HG03175 (cell line): ENCODE data around the gene C17orf75.
"Not testable (repeated sequence)": the region's sequence is repeated elsewhere in the genome, so short reads cannot be mapped to it uniquely, and the experiment has no call there.

Experiments used
- ATAC-seq: cut with Tn5 transposase; IDR thresholded peaks from one replicate; pipeline ENCODE4 v1.9.1; 2021; ENCODE audit warnings: mild to moderate bottlenecking, moderate library complexity; ENCODE audit not compliant: unreplicated experiment

Gene C17orf75, protein sequence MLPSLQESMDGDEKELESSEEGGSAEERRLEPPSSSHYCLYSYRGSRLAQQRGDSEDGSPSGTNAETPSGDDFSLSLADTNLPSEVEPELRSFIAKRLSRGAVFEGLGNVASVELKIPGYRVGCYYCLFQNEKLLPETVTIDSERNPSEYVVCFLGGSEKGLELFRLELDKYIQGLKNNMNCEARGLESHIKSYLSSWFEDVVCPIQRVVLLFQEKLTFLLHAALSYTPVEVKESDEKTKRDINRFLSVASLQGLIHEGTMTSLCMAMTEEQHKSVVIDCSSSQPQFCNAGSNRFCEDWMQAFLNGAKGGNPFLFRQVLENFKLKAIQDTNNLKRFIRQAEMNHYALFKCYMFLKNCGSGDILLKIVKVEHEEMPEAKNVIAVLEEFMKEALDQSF

DNA sequence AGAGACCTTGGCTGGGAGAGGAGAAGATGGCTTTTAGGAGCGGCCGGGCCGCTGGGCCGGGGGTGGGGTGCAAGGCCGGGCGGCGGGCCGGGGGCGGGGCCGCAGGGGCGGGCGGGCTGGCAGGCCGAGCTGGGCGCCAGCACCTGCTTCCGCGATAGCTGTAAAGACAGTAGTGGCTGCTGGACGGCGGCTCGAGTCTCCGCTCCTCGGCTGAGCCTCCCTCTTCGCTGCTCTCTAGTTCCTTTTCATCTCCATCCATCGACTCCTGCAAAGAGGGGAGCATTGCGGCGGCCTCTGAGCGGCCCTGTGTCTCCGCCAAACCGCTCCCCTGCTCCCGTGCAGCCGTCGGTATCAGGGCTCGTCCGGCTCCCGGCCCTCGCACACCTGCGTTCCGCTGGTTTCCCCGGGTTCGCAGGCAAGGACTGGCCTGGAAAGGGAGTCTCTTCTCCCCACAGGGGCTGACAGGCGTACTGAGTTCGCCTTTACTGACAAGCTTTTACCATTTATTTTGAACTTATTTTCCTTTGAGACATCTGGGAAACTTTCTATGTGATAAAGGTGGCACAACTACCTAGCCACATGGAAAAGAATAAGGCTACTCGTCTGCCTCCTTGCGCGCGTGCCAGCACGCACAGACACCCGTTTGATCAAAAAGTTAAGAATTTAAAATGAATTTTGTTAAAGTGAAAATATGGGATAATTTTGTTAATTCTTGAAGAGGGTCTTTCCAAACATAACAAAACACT, at the start of gene C17orf75:
C17orf75 (minus strand) TSS at position 317 of the 746 bp plus-strand sequence; CDS start at position 283, 34 bp downstream.
- ATAC-seq: peak; percentile 85

DNA sequence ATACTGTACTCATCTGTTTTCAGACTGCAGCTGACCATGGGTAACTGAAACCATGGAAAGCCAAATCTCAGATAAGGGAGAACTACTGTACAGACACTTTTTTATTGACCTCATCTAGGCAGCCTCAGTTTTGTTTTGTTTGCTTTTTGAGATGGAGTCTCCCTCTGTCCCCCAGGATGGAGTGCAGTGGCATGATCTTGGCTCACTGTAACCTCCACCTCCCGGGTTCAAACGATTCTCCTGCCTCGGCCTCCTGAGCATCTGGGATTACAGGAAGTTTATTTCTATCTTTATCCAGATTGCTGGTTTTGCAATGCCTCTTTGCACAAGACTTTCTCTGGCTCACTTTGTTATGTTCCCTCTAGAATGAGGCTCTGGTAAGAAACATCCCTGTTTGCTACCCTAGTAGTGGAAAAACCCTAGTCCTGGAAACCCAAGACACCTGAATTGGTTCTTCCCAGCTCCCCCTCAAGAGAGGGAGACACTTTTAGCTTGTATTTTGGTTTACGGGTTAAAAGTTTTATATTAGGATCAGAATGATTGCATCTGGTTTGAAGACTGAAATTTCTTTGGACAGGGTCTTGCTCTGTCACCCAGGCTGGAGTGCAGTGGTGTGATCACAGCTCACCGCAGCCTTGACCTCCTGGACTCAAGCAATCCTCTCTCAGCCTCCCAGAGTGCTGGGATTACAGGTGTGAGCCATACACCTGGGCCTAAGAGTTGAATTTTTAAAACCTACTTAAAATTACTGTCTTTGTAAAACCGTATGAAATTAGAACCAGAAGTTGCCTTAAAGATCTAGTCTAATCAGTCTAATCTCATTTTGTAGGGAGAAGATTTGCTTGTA, 46.9 kb upstream of the C17orf75 start:
- ATAC-seq: no peak

DNA sequence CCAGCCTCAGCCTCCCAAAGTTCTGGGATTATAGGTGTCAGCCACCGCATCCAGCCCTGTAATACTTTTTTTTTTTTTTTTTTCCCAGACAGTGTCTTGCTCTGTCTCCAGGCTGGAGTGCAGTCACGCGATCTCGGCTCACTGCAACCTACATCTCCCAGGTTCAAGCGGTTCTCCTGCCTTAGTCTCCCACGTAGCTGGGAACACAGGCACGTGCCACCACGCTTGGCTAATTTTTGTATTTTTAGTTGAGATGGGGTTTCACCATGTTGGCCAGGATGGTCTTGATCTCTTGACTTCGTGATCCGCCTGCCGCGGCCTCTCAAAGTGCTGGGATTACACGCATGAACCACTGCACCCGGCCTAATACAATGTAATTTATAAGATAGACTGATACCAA, 46.2 kb upstream of the C17orf75 start:
- ATAC-seq: not testable (repeated sequence)

DNA sequence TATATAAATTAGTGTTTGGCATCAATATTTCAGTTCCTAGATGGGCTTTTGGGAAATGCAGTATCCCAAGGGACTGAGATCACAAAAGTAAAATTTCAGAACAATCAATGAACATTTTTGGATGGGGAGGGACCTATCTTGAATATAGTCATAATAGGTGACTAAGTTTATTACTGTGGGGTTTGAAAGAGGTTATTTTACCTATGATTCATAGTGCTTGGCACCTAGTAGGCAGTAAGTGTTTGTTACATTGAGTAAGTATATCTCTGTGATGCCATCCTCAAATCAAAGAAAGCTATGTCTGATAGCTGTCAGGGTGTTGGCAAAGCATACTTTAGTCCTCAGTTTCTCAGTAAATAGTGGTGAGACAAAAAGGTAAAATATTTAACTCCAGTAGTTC, 44.9 kb upstream of the C17orf75 start:
- ATAC-seq: no peak

DNA sequence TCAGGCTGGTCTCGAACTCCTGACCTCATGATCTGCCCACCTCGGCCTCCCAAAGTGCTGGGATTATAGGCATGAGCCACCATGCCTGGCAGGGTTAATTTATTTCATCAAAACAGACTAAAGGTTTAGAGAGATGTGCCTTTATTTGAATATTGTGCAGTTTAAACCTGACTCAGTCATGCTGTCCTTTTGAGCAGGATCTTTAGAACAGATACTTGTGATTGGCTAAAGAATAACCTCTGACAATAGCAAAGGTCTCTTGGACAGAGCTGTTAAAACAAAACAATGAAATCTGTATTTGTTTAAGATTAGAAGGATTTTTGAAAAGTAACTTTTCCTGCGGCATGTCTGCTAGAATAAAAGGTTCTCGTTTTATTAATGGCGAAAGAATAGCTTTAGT, 44.0 kb upstream of the C17orf75 start:
- ATAC-seq: no peak

DNA sequence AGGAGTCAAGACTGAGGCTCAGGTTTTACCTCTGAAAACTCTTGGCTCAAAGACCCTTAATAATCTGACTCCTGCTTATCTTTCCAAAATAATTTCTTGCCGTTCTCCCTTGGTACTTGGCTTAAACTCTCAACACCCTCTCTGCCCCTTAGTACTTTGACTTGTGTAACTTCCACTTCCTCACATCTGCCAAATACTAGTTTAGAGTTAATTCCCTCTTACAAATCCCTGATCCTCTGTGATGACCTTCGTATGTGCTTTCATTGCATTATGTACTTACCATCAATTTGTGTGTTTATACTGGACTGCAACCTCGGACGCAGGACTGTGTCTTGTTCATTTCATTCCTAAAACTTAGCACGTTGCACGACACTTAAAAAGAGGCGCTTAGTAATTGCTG, 43.1 kb upstream of the C17orf75 start:
- no peak for ATAC-seq

DNA sequence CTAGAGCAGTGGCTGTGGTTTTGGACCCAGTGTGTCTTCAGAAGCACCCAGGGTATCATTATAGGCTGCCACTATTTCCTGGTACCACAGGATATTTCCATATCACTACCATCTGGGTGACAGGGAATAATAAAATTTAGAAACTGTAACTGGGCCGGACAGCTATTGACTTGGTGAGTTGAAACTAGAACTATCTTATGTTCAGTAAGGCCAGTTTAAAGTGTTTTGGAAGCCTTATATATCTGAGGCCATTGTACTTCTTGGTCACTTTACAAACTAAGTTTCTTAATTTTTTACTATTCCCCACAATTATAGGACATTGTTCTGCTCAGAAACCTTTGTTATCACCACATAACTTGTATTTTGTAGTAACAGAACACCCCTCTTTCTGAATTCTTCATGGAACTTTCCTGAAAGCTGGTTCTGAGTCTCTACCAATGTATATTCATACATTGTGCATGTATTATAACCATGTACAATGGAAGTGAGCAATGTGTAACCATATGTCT, 42.0 kb upstream of the C17orf75 start:
- no peak for ATAC-seq

DNA sequence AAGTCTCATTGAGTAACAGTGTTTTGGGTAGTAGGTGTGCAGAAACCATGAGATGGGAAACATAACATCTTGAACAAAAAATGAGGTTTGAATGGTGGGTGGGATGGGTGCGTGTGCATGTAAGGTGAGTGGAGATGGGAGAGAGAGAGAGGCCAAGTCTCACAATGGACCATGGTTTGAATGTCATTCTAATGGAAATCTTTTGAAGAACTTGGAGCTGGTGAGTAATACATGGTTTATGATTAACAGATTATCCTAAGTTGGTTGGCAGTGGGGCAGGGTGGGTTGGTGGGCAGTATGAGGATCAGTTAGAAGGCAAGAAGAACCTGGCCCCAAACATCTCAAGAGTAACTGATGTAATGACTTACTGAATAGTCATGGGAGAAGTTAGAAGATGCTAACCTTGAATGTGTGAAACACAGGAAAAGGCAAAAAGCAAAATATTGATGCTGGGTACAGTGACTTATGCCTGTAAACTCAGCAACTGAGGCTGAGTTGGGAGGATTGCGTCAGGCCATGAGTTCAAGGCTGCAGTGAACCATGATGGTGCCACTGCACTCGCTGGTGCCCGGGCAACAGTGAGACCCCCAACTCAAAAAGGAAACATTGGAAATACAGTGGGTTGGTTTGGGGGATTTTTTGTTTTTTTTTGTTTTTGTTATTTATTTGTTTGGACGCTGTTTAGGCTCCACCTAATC, 40.7 kb upstream of the C17orf75 start:
- ATAC-seq: no peak

DNA sequence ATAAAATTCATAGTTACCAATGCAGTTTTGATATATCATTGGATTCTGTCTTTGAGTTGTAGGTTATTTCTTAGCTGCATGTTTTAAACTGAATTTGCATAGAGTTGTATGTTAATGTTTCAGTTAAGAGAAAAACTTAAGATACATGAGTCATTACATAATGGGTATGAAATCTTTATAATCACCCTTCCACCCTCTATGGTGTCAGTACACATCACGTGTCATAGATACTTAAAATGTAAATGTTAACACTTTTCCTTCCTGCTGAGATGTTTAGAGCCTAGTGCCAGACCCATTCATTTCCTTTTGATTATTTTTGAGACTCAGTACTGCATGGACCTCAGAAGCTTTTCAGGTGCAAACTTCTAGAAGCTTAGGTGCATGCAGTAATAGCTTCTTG, 28.5 kb upstream of the C17orf75 start:
- no peak for ATAC-seq

DNA sequence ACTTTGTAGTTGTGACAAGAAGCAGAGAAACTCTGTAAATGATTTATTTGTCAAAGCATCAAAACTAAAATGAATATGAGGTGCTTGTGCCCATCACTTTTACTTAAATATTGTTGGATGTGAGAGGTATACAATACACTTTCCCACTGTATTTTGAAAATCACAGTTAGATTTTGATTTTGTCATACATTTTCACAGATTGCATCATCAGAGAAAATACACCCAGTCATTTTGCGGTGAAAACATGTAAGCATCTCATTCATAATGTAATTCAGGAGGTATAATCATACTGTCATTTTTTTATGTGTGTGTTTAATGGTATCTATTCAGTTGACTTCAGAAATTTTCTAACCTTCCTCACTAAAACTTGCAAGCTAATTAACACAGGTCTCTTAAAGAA, 19.3 kb upstream of the C17orf75 start:
- ATAC-seq: no peak

DNA sequence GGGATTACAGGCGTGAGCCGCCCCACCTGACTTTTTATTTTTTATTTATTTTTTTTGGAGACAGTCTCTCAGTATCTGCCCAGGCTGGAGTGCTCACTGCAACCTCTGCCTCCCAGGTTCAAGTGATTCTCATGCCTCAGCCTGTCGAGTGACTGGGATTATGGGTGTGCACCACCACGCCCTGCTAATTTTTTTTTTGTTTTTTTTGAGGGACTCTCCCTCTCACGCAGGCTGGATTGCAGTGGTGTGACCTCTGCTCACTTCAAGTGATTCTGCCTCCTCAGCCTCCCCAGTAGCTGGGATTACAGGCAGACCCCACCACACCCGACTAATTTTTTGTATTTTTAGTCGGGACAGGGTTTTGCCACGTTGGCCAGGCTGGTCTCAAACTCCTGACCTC, 15.6 kb upstream of the C17orf75 start:
- no peak for ATAC-seq

DNA sequence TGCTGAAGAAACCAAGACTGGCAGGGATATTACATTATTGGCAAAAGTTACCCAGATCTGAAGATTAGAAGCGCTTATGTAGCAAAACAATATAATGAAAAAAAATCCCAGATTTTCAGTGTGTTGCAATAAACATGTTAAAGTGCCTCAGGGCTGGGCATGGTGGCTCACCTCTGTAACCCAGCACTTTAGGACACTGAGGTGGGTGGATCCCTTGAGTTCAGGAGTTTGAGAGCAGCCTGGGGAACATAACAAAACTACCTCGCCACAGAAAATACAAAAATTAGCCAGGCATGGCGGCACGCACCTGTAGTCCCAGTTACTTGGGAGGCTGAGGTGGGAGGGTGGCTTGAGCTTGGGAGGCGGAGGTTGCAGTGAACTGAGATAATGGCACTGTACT, 14.8 kb upstream of the C17orf75 start:
- no peak for ATAC-seq

DNA sequence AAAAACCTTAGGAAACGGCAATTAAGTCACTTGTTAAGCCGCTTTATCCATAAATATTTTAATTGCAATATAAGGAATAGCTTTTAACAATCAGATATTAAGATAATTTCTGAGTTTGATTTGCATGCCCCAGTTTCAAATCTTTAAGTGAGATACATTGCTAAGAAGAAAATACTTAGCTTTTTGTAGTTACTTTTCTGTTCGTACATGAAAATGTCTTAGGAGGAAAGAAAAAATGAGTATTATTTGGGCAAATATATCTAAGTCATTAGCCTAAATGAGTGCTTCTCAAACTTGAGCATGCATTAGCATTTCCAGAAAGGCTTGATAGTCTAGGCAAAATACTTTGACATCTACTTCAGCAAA, 14.4 kb upstream of the C17orf75 start:
- ATAC-seq: no peak

DNA sequence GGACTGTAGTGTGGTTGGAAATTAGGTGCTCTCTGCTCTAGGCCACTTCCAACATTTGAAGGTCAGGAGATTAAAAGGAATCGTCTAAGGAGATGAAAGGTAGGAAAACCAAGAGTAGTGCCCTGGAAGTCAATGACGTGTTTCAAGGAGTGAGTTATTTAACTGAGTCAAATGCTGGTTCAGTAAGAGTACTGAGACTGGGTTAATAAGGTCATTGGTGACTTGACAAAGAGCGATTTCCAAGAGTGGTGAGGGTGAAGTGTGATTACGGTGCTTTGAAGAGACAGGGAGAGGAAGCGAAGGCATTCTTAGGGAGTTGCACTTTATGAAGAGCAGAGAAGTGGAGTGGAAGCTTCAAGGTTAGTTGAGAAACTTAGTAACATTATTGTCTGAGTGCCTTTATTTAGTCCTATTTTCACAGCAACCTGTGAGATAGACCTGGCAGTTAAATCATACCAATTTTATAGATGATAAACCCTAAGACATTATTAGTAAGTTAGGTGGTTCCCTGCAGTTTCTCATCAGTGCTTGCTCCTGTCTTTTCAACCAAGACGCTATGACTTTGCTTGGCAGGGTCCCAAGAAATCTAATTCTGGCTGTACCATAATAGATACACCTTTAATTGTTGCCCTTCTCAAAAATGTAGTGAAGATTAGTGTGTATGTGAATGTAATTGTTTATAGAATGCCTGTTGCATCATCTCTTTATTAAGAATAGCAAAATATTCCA, 13.8 kb upstream of the C17orf75 start:
- no peak for ATAC-seq

DNA sequence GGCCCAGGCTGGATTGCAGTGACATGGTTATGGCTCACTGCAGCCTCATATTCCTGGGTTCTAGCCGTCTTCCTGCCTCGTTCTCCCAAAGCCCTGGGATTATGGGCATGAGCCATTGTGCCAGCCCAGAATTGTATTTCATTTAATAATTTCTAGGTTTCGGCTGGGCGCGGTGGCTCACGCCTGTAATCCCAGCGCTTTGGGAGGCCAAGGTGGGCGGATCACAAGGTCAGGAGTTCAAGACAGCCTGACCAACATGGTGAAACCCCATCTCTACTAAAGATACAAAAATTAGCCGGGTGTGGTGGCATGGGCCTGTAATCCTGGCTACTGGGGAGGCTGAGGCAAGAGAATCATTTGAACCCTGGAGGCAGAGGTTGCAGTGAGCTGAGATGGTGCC, 10.8 kb upstream of the C17orf75 start:
- not testable (repeated sequence) for ATAC-seq

DNA sequence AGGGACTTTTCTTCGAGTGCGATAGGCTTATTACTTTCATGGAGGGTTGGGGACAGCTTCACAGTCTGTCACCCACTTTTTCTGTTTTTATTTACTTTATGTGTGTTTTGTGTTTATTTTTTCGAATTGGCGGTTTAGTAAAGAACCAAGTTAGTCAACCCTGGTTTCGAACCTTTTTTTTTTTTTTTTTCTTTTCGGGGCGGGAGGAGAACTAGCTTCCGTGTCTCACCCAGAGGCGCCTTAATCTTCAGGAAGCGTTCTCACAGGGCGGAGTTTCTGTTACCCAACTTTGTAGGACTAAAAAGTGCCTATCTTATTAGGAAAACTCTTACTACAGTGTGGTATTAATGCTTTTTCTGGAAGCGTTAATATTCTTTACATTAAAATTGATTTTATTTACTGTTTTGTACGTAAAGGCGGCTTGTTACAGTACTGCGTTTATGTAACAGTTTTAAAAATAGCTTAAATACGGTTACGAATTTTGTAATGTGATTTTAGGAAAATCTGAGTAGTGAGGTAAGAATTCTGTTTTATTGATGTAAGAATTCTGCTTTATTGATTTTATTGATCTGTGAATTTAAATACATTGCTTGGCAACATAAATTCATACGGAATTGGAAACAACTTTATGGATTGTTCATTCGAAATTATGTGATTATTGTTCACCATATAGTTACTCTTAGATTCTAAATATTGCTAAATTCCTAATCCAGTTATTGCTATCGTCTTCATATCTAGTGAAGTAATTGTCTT, 8.9 kb upstream of the C17orf75 start:
- ATAC-seq: peak; percentile 33

DNA sequence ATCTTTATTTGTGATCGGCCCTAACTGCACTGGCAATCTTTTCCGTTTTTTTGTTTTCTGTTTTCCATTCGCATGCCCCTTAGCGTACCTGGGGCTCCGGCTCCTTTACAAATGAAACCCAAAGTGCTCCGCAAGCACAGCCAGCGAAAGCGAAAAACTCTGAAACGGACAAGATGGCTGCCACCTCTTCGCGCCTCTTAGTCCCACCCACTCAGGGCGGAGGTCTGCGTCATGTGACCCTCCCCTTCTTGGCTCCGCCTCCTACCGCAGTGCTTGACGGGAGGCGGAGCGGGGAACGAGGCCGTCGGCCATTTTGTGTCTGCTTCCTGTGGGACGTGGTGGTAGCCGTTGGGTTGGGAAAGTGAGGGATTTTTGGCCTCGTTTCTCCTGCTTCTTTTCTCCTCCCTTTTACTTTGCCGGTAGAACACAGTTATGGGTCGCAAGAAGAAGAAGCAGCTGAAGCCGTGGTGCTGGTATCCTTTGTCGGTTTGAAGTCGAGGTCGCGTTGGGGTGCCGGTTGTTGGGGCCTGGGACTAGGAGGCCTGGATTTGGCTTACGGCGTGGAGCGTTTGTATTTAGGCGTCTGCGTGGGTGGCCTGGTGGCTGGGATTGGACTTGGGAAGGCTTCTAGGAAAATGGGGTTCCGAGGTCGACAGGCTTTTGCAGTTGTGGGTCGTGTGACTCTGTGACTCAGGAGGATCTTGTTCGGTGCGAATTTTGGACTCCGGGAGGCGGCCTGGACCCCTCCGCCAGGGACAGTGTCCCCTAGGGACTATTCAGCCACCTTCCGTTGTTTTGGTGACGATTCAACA, 8.1 kb upstream of the C17orf75 start, which contains the start of gene ZNF207:
ZNF207 (plus strand) TSS at position 304 of the 812 bp plus-strand sequence; CDS start at position 433, 129 bp downstream.
- peak; percentile 90 for ATAC-seq

DNA sequence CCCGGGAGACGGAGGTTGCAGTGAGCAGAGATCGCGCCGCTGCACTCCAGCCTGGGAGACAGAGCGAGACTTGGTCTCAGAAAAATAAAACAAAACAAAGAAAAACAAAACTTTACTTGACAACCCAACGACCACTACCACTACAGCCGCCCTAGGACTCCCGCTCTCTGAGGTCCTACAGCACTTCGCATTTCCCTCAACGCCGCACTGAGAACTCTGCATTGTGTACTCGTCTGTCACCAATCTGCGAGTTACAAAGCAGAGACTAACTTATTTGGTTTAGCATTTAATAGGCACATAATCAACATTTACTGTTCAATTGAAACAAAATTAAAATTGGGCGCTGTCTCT, 7.5 kb upstream of the C17orf75 start:
- ATAC-seq: no peak

DNA sequence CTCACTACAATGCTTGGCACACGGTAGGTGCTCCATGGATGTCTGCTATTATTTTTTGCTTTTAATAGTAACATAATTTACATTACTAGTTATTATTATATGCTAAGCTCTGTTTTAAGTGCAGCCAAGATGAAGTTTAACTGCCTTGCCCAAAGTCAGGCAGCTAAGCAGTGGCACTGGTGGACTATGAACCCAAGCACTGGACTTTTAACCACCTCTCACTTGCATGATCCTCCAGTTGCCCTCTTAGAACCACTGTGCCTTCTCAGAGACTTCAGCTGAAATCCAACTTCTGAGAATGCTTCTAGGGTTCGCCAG, 6.5 kb upstream of the C17orf75 start:
- no peak for ATAC-seq
